Esophagus muscularis mucosa (tissue), 4 donors: ENCODE results near the gene OTOG. TPM values are rescaled to one million over a fixed set of nuclear protein-coding genes. Genes with fewer than 3 reads are reported as not detected.

Source experiments
- DNase-seq: peaks from one replicate; pipeline ENCODE4 v3.0.0-alpha.2; 2017; ENCODE audit errors: extremely low spot score
- H3K27ac ChIP-seq, 4 donors: fragments of 200-600 bp; sonication (generic); replicated peaks in 1 of 4; 1 replicate in 3 of 4; 2 replicates in 1 of 4; pipeline ENCODE4 v1.5.1; 2016 to 2019; ENCODE audit warnings: mild to moderate bottlenecking in 1 of 4
- H3K27me3 ChIP-seq, 4 donors: fragments of 200-600 bp; sonication (generic); one replicate each; pipeline versions ENCODE4 v1.5.1 to v1.6.0; 2016 to 2019
- H3K36me3 ChIP-seq, 4 donors: fragments of 200-600 bp; sonication (generic); one replicate each; pipeline ENCODE4 v1.5.1; 2016 to 2019
- H3K4me1 ChIP-seq, 4 donors: fragments of 200-600 bp; sonication (generic); one replicate each; pipeline ENCODE4 v1.5.1; 2016 to 2019
- H3K4me3 ChIP-seq, 4 donors: fragments of 200-600 bp; sonication (generic); 1 replicate in 2 of 4; 2 replicates in 2 of 4; pipeline ENCODE4 v1.5.1; 2016 to 2019; ENCODE audit warnings: mild to moderate bottlenecking in 4 of 4, moderate library complexity in 1 of 4
- H3K9me3 ChIP-seq, 4 donors: fragments of 200-600 bp; sonication (generic); 1 replicate in 3 of 4; 2 replicates in 1 of 4; pipeline ENCODE4 v1.5.1; 2016 to 2019
- CTCF ChIP-seq, 3 experiments: fragments of 200-600 bp in 2 of 3; fragments of 450-650 bp in 1 of 3; sonication (generic) in 2 of 3; IDR thresholded peaks; one replicate each; pipeline ENCODE4 v1.5.1; 2017 to 2019; ENCODE audit warnings: antibody characterized with exemption in 3 of 3, mild to moderate bottlenecking in 2 of 3, moderate library complexity in 1 of 3
- EP300 ChIP-seq: sonication (generic); formaldehyde crosslinking; IDR thresholded peaks from one replicate; pipeline ENCODE4 v1.6.1; 2017; ENCODE audit warnings: antibody characterized with exemption
- POLR2A ChIP-seq: fragments of 450-650 bp; IDR thresholded peaks from one replicate; pipeline ENCODE4 v1.6.1; 2017; ENCODE audit warnings: antibody characterized with exemption, moderate library complexity, mild to moderate bottlenecking, low read depth
- POLR2AphosphoS5 ChIP-seq, 2 donors: sonication (generic); formaldehyde crosslinking; IDR thresholded peaks; one replicate each; pipeline ENCODE4 v1.6.1; 2017; ENCODE audit warnings: antibody characterized with exemption in 2 of 2
- WGBS: methylation state at CpG from one replicate; pipeline ENCODE4 v1.1.5; 2018; 5-methylcytosine and 5-hydroxymethylcytosine counted together
- intact Hi-C: fragments of 100-400 bp; cut with DNase I; formaldehyde crosslinking; loops from one replicate; pipeline ENCODE4 v1.15.1; 2023
- total RNA-seq, 4 donors: library from RNA; depleted of rRNA; stranded (reverse); fragments of >200 nt; gene quantifications; one replicate each; pipeline versions ENCODE4 v1.1.0 to v1.2.1, GENCODE V29; 2016

Gene OTOG
- total RNA-seq, 4 donors from 2014 or later: not detected

- intact Hi-C loops: no loop called here
- no peak for DNase-seq
- no peak overlapping the region for H3K4me3 ChIP-seq
- peaks cover 16 to 20% (median 17%) of the 10 kb centered on the region in 4 donors for H3K4me1 ChIP-seq
- H3K27ac ChIP-seq: no peak overlapping the region
- no peak for TF ChIP-seq POLR2A
- TF ChIP-seq CTCF (IDR thresholded peaks at IDR 0.05): no peak
- no peak for TF ChIP-seq EP300
- no peak for TF ChIP-seq POLR2AphosphoS5 (IDR thresholded peaks at IDR 0.05)
- no peaks in the 10 kb centered on the region for H3K36me3 ChIP-seq
- H3K9me3 ChIP-seq: no peaks in the 10 kb centered on the region
- WGBS: 77% methylated on average over 3 of the region's 3 CpGs
- no peaks in the 10 kb centered on the region for H3K27me3 ChIP-seq
Observed at GRCh38 chr11:17511571-17511970, 35.5 kb upstream of the OTOG start.

- no peaks in the 10 kb centered on the region for H3K36me3 ChIP-seq
- no peak for DNase-seq
- intact Hi-C loops: no loop called here
- H3K4me1 ChIP-seq: peaks cover 16 to 20% (median 17%) of the 10 kb centered on the region in 4 donors
- no peak overlapping the region for H3K27ac ChIP-seq
- no peaks in the 10 kb centered on the region for H3K27me3 ChIP-seq
- TF ChIP-seq POLR2AphosphoS5 (IDR thresholded peaks at IDR 0.05): no peak
- no peak for TF ChIP-seq POLR2A
- no peak for TF ChIP-seq EP300
- no peak for TF ChIP-seq CTCF (IDR thresholded peaks at IDR 0.05)
- H3K9me3 ChIP-seq: no peaks in the 10 kb centered on the region
- H3K4me3 ChIP-seq: no peak overlapping the region
- 54% methylated on average over 2 of the region's 2 CpGs for WGBS
Observed at GRCh38 chr11:17512101-17512500, 35.0 kb upstream of the OTOG start.

GRCh38 chr11:17513853-17514252, 33.2 kb upstream of the OTOG start:
- DNase-seq: no peak
- WGBS: no CpG with 5 or more reads among the region's 1 CpG
- H3K27ac ChIP-seq: no peak overlapping the region
- no peak for TF ChIP-seq EP300
- no peak for TF ChIP-seq POLR2AphosphoS5 (IDR thresholded peaks at IDR 0.05)
- TF ChIP-seq POLR2A: no peak
- TF ChIP-seq CTCF (IDR thresholded peaks at IDR 0.05): no peak
- intact Hi-C loops: no loop called here
- peaks cover 0 to 4% (median 0%) of the 10 kb centered on the region in 4 donors for H3K27me3 ChIP-seq
- no peaks in the 10 kb centered on the region for H3K36me3 ChIP-seq
- H3K4me1 ChIP-seq: peaks cover 4 to 5% (median 5%) of the 10 kb centered on the region in 4 donors
- H3K4me3 ChIP-seq: no peak overlapping the region
- no peaks in the 10 kb centered on the region for H3K9me3 ChIP-seq

- intact Hi-C loops: no loop called here
- H3K27ac ChIP-seq: no peak overlapping the region
- no peak for TF ChIP-seq POLR2AphosphoS5 (IDR thresholded peaks at IDR 0.05)
- no peak for TF ChIP-seq EP300
- no peak for TF ChIP-seq CTCF (IDR thresholded peaks at IDR 0.05)
- TF ChIP-seq POLR2A: no peak
- H3K9me3 ChIP-seq: no peaks in the 10 kb centered on the region
- H3K4me1 ChIP-seq: no peaks in the 10 kb centered on the region
- no peak overlapping the region for H3K4me3 ChIP-seq
- peaks cover 0 to 4% (median 0%) of the 10 kb centered on the region in 4 donors for H3K27me3 ChIP-seq
- WGBS: 82% methylated on average over 4 of the region's 4 CpGs
- no peaks in the 10 kb centered on the region for H3K36me3 ChIP-seq
- no peak for DNase-seq
Observed at GRCh38 chr11:17514476-17514875, 32.6 kb upstream of the OTOG start.

GRCh38 chr11:17515443-17516176, 31.4 kb upstream of the OTOG start:
- Histone ChIP-seq H3K9me3 (no peaks in the 10 kb centered on the region), H3K4me1 (no peaks in the 10 kb centered on the region), H3K36me3 (no peaks in the 10 kb centered on the region), H3K4me3 (no peak overlapping the region), H3K27me3 (peaks cover 0 to 4% (median 0%) of the 10 kb centered on the region in 4 donors), H3K27ac (no peak overlapping the region)
- intact Hi-C loops: no loop called here
- TF ChIP-seq EP300: no peak
- no peak for TF ChIP-seq CTCF (IDR thresholded peaks at IDR 0.05)
- no peak for TF ChIP-seq POLR2AphosphoS5 (IDR thresholded peaks at IDR 0.05)
- no peak for TF ChIP-seq POLR2A
- DNase-seq: no peak
- WGBS: 73% methylated on average over 5 of the region's 5 CpGs
